Fibroblast of the aortic adventitia (primary cell): ENCODE data around the gene PID1. TPM values are rescaled to one million over a fixed set of nuclear protein-coding genes. Genes with fewer than 3 reads are reported as not detected.

ENCODE experiments used
- DNase-seq: peaks from one replicate; pipeline ENCODE4 v3.0.0-alpha.2; 2010; ENCODE audit warnings: low read depth
- H3K4me3 ChIP-seq: 2 replicates; pipeline ENCODE4 v1.5.1; 2011; ENCODE audit warnings: low read depth, mild to moderate bottlenecking, control low read depth, low read length, moderate library complexity
- CTCF ChIP-seq: IDR thresholded peaks from 2 replicates; pipeline ENCODE4 v1.5.1; 2011; ENCODE audit warnings: mild to moderate bottlenecking, low read length, control low read depth, inconsistent platforms; ENCODE audit not compliant: insufficient read depth
- total RNA-seq: library from RNA; depleted of rRNA; stranded (reverse); fragments of >200 nt; gene quantifications from 2 replicates; pipeline ENCODE4 v1.2.3, GENCODE V29; 2012; ENCODE audit warnings: low replicate concordance

The PID1 gene, protein sequence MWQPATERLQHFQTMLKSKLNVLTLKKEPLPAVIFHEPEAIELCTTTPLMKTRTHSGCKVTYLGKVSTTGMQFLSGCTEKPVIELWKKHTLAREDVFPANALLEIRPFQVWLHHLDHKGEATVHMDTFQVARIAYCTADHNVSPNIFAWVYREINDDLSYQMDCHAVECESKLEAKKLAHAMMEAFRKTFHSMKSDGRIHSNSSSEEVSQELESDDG
- 0.57 and 13.0 TPM in 2 replicates for total RNA-seq

- TF ChIP-seq CTCF = no peak
- H3K4me3 ChIP-seq = peak within 1 kb of the TSS; percentile 81
- peak; percentile 85 for DNase-seq
These were observed at the start of gene PID1 for GRCh38 chr2:229270551-229271410. PID1 (minus strand) TSS chr2:229271287; CDS start chr2:229271043, 244 bp downstream.

DNA sequence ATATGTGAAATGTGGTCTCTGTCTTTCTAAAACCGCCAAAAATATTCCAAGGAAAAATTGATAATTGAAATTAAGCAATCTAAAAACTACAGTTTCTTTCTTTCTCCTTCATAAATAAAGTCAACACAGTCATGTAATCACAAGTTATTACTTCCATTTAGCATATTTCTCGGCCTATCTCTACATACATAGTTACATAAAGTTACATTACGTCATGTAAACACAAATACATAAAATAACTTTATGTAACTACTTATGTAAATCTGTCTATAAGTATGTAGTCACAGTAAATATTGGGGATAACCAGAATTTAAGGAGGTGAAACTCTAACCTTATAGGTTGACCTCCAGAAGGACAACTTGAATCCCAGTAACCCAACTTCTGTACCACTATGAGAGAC lies 48.5 kb upstream of the PID1 start:
- no peak for TF ChIP-seq CTCF
- DNase-seq = no peak
- no peak overlapping the region for H3K4me3 ChIP-seq

DNA sequence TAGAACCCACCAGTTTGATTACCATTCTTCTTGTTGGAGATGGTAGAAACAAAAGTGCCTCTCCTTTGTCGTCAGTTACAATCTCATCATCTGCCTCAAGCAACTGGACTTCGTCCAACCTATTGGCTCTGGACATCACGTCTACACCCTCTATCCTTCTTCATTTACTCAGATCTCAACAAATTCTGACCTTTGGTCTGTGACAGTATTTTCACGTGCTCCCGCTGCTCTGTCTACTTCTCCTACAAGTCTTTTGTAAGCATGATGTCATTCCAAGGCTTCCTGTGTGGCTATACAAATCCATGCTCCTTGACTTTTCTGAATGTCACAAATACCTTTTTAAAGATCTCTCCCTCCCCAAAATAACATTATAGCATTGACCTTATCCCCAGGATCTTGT lies 43.0 kb upstream of the PID1 start:
- DNase-seq = peak; percentile 29
- TF ChIP-seq CTCF = no peak

DNA sequence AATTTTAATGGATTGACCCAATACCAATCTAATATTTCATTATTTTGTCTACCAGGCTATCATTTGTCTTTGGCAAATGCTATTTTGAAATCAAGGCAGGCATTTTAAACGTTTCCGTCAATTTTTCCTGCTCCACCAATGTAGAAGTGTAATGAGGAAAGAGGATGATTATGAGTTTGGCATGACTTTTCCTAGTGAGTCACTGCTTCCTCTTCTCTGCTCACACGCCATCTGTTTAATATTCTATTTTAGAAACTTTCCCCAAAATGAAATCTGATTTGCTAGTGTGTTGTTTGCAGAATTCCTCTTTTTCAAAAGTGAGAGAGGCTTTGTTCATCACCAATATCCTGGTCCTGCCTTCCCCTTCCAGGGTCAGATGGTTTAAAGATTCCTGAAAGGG lies 42.5 kb upstream of the PID1 start:
- DNase-seq = peak; percentile 95
- no peak for TF ChIP-seq CTCF
- no peak overlapping the region for H3K4me3 ChIP-seq

More for the DNA sequence above, 43.0 kb upstream of the PID1 start:
- no peak overlapping the region for H3K4me3 ChIP-seq

DNA sequence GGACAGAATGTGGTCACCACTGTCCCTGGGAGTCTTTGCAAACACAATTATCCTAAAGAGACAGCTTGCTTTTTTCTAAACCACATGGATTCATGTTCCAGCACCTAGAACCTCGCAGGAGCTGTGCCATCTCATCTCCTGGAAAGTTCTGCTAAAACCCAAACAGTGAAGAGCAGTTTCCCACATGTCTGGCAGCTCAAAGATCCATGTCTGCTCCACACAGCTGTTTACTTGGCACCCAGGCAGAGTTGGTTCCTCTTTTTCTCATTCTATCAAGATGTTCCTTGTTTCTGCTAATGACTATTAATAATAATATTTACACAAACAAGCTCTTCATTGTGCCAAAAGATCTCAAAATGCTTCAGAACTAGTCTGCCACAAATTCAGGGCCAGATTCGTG lies 30.1 kb upstream of the PID1 start:
- TF ChIP-seq CTCF = no peak
- no peak for DNase-seq
- no peak overlapping the region for H3K4me3 ChIP-seq

DNA sequence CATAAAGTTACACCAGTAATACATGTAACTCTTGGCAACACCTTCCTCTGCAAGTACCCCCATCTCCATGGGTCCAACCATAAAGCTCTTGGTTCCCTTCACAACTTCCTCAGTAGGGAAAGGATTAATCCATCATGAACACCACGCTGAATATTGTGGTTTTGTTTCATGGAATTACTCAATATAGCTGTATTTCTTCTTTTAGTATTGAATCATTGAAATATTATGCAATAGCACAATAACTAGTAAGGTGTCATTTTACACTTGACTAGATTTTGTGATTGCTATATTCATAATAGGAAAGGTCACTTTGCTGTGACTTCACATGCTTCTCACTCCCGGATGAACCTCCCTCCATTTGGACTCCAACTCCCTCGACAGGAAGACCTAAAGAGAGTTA lies 29.7 kb upstream of the PID1 start:
- DNase-seq = peak; percentile 56
- no peak for TF ChIP-seq CTCF
- no peak overlapping the region for H3K4me3 ChIP-seq
